SIG-M5 treated with dmso at 0.1 percent for 504 hours (cell line): ENCODE results near the gene PNMA6E.
"Not testable (repeated sequence)": the region's sequence is repeated elsewhere in the genome, so short reads cannot be mapped to it uniquely, and the experiment has no call there.

Source experiments
- DNase-seq: peaks from one replicate; lab custom pipeline; 2025; ENCODE audit not compliant: unreplicated experiment; lab: John Stamatoyannopoulos, UW

PNMA6E gene

DNA sequence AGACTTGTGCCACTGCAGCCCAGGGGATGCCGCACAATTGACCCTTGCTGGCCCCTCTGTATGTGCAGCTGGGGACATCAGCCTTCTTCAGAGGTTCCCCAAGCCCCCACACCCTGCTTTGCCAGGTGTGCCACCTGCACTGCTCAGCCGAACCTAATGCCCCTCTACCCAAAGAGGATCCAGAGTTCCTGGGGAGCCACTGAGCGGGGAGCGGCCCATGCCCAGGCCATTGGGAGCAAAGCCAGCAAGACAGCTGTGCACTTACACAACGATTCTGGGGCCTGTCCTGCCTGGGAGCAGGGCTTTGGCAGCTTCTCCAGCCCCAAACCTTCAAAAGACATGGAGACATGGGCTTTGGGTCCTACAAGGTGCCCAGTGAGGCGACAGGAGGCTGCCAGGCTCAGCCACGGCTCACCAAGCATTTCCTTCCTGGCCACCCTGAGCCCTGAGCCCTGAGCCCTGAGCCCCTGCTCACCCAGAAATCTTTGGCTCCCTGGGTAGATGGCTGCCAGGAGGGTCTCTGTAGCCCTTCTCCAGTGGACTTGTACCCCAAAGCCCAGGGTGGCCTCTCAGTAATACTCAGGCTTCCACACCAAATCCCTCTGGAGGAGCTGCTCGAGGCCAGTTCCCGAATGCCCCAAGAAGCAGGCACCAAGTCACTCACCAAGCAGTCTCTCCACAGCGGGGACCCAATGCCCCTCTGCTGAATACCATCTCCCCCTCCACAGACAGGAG is 13.0 kb downstream of the PNMA6E start:
- no peak for DNase-seq

- no peak for DNase-seq
Measured at GRCh38 chrX:153387345-153387744, 13.8 kb downstream of the PNMA6E start.

- no peak for DNase-seq
Measured at GRCh38 chrX:153386097-153386496, 15.1 kb downstream of the PNMA6E start.

- DNase-seq, result not testable (repeated sequence)
Measured at GRCh38 chrX:153384973-153385372, 16.2 kb downstream of the PNMA6E start.

GRCh38 chrX:153384390-153384789 is 16.8 kb downstream of the PNMA6E start:
- DNase-seq, result no peak

DNA sequence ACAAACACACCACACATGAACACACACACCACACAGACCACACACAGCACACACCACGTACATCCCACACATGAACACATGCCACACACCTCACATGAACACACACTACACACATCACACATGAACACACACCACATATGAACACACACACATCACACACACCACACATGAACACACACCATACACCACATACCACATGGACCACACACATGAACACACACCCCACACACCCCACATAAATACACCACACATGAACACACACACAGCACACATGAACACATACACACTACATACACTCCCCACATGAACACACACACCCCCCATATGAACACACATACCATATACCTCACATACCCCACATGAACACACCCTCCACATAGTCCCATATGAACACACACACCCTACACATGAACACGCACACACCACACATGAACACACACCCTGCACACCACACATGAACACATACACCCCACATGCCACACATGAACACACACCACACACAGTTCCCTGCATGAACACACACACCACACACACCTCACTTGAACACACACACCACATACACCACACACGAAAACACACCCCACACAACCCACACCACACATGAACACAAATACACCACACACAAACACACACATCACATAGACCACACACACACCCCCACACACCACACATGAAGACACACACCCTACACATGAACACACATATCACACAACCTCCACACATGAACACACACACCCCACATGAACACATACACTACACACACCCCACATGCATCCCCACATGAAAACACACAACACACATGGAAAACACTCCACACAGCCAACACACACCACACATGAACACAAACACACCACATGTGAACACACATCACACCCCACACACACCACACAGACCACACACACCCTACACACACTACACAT is 18.3 kb downstream of the PNMA6E start:
- no peak for DNase-seq

DNA sequence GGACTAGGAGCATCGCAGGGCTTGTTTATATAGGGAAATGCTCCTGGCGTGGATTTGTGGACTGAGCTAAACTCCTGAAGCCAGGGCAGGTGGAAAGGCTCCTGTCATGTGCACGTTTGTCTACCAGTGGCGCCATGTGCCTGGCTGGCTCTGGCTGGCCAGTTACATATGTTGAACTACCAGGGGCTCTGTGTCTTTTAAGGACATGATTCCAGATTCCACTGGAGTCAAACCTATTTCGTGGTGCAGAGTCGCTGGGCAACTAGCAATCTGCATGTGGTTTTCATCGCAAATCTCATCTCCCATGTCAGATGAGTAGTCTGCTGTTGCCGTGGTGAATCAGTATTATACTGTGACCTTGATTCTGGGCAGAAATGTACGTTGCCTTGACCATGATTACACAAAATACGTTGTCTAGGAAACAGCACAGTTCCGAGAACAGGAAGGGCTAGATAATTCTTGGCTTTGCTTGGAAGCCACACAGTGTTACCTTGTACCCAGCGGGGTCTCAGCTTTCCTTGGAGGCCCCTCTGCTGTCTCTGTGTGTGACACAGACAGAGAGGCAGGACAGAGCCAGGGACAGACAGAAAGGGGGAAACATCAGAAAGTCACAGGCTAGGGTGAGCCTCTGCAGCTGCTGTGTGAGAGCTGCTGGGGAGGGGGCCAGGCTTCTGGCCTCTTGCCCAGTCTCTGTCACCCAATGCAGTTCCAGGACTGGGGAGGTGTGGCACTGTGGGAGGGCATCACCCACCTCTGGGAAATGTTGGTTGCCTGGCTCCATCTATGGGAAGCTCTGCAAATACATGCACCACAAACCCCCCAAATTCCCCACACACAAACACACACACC is 19.2 kb downstream of the PNMA6E start:
- no peak for DNase-seq

DNA sequence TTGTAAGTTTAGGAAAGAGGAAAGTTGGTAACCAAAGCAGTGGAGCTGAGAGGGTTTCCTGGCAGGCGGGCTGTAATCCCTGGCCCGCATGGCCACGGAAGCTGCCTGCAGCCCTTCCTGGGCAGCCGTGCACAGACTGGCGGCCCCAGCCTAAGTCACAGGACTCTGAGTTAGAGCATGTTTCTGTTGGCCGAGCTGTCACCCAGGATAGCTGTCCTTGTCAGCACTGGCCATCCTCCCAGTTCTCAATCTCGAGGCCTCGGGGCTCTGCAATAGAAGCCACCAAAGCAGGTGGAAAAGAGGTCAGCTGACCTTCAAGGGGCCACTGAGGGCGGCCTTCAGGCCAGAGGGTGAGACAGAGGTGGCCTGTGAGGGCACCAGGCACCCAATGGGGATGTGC is 20.5 kb downstream of the PNMA6E start:
- DNase-seq, result no peak

- no peak for DNase-seq
Measured at GRCh38 chrX:153379971-153380581, 21.1 kb downstream of the PNMA6E start.

GRCh38 chrX:153379508-153379907 is 21.6 kb downstream of the PNMA6E start:
- DNase-seq, result no peak

- no peak for DNase-seq
Measured at GRCh38 chrX:153378607-153379006, 22.5 kb downstream of the PNMA6E start.

- DNase-seq, result no peak
Measured at GRCh38 chrX:153377727-153378126, 23.4 kb downstream of the PNMA6E start.

- DNase-seq, result no peak
Measured at GRCh38 chrX:153375571-153375970, 25.6 kb downstream of the PNMA6E start.

GRCh38 chrX:153374426-153374825 is 26.7 kb downstream of the PNMA6E start:
- DNase-seq, result no peak

DNA sequence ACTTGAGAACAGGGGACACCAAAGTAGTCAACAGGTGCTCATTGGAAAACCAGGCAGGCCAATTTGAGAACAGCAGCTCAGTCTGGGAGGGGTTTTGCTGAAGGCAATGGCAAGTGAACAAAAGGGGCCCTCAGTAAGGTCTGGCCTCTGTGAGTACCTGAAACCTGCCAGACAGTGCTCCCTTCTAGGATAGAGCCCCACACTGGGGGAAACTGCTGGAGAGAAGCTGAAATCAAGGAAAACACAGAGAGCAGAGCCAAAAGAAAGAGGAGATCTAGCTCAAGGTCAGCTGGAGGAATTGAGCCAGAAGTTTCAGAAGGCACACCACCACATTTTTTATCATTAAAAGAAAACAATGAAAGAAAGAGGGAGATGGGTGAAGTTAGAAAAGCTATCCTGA is 28.2 kb downstream of the PNMA6E start:
- DNase-seq, result no peak

GRCh38 chrX:153371256-153371655 is 29.9 kb downstream of the PNMA6E start:
- DNase-seq, result no peak

DNA sequence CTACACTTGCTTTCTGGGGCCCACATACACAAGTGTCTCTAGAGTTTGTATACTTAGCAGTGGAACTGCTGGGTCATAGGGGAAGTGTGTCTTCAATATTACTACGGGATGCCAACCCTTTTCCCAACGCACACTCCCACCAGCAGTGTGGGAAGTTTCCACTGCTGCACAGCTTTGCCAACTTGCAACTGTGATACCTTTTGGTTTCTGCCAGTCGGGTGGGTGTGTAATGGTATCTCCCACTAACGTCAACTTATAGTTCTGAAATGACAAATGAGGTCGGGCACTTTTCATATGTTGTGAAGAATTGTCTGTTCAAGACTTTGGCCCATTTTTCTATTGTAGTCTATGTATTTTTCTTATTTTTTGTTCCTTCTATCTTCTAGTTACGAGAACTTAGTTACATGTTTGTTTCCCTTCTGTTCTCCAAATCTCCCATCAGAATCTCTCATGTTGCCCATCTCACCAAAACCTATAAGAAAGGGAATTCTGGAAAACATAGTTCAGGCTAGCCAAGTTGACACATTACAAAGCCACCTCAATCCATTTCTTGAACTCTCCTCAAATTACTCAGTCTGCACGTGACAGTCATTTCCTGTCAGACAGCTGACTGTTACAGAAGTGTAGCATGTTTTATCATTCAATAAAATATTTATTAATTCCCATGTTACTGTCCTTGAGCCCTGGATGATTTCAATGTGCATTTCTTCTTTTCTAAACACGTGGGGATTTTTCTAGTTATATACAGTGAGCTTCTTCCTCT is 30.7 kb downstream of the PNMA6E start:
- DNase-seq, result no peak

DNA sequence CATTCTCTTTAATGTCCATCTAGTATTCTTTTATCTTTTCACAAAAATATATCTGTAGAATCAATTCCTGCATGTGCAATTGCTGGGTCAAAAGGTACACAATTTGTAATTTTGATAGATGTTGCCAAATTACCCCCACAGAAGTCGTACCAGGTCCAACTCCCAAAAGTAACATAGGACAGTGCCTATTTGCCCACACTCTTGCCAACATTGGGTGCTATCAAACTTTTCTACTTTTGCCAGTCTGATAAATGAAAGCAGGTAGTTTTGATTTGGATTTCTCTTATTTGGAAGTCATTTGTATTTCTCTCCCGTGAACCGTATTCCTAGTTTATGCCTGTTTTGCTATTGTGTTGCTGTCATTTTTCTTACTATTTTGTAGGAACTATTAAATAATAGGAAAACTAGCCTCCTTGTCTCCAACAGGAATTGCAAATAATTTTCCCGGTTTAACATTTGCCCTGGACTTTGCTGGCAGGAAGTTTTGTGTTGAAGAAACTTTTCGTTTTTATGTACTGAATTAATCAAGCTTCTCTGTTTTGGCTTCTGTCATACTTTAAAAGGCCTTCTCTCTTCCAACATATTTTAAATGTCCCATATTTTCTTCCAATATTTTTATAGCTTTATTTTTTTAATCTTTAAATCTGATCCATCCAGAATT is 34.1 kb downstream of the PNMA6E start:
- no peak for DNase-seq

GRCh38 chrX:153366119-153366518 is 35.0 kb downstream of the PNMA6E start:
- no peak for DNase-seq

GRCh38 chrX:153365670-153366069 is 35.5 kb downstream of the PNMA6E start:
- DNase-seq, result no peak
